Measurements from ENCODE around the gene C1orf52. TPM values are rescaled to one million over a fixed set of nuclear protein-coding genes. Genes with fewer than 3 reads are reported as not detected.

The C1orf52 gene
- total RNA-seq, 1 donor from 2014 or later = 17.5 TPM

Other genes with a start within 250 kb of the C1orf52 start
- gene MCOLN3, start 211.2 kb downstream of the C1orf52 start, total RNA-seq = not detected in 2 replicates
- 3.7 and 9.3 TPM in 2 replicates for gene SYDE2, start 58.6 kb downstream of the C1orf52 start, total RNA-seq
- gene BCL10, start 17.0 kb upstream of the C1orf52 start, total RNA-seq = 53.0 and 92.5 TPM in 2 replicates
- 31.8 and 57.9 TPM in 2 replicates for gene DDAH1, start 205.5 kb upstream of the C1orf52 start, total RNA-seq

Measured in lung microvascular endothelial cell (primary cell).